HL-60 (cell line): ENCODE results near the gene USP14.

ENCODE experiments used
- CTCF ChIP-seq: IDR thresholded peaks from one replicate; pipeline ENCODE4 v1.5.1; 2011; ENCODE audit warnings: low read length, control low read depth, inconsistent platforms; ENCODE audit not compliant: insufficient read depth
- GABPA ChIP-seq: IDR thresholded peaks from 2 replicates; pipeline ENCODE4 v1.6.1; 2012; ENCODE audit warnings: low read depth
- POLR2AphosphoS5 ChIP-seq: IDR thresholded peaks from 2 replicates; pipeline ENCODE4 v1.6.1; 2012; ENCODE audit warnings: low read depth

- TF ChIP-seq CTCF: no peak
- no peak for TF ChIP-seq GABPA
- no peak for TF ChIP-seq POLR2AphosphoS5
Observed at GRCh38 chr18:245282-245847, 87.0 kb downstream of the USP14 start.
